Measurements from ENCODE around the gene VPS13A.

- TF ChIP-seq, protein P1, sequence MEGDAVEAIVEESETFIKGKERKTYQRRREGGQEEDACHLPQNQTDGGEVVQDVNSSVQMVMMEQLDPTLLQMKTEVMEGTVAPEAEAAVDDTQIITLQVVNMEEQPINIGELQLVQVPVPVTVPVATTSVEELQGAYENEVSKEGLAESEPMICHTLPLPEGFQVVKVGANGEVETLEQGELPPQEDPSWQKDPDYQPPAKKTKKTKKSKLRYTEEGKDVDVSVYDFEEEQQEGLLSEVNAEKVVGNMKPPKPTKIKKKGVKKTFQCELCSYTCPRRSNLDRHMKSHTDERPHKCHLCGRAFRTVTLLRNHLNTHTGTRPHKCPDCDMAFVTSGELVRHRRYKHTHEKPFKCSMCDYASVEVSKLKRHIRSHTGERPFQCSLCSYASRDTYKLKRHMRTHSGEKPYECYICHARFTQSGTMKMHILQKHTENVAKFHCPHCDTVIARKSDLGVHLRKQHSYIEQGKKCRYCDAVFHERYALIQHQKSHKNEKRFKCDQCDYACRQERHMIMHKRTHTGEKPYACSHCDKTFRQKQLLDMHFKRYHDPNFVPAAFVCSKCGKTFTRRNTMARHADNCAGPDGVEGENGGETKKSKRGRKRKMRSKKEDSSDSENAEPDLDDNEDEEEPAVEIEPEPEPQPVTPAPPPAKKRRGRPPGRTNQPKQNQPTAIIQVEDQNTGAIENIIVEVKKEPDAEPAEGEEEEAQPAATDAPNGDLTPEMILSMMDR (IDR thresholded peaks at IDR 0.05) = no peak
- no peak for TF ChIP-seq POLR2A (IDR thresholded peaks at IDR 0.05)
Observed at GRCh38 chr9:77149879-77150278, 27.5 kb upstream of the VPS13A start.

Data from uterus (tissue), 2 donors.